B cell (primary cell): ENCODE measurements around the gene LSG1. TPM values are rescaled to one million over a fixed set of nuclear protein-coding genes. Genes with fewer than 3 reads are reported as not detected.

ENCODE experiments used
- ATAC-seq: fragments of 200-7000 bp; cut with Tn5 transposase; one replicate; pipeline ENCODE4 v1.10.0; 2021; ENCODE audit warnings: low read depth, mild to moderate bottlenecking, moderate number of reproducible peaks, moderate library complexity
- CTCF ChIA-PET: fragments of 350-600 bp; sonication (Branson Sonifier 250); formaldehyde crosslinking; loops from one replicate; lab custom pipeline; 2021; ENCODE audit warnings: antibody characterized with exemption, inconsistent platforms; lab: Charles Lee
- POLR2A ChIA-PET: fragments of 350-600 bp; sonication (Branson Sonifier 250); formaldehyde crosslinking; loops from one replicate; lab custom pipeline; 2021; ENCODE audit warnings: antibody characterized with exemption; lab: Charles Lee
- DNase-seq: peaks from one replicate; pipeline ENCODE4 v3.0.0; 2013
- H2AFZ ChIP-seq: 2 replicates; pipeline ENCODE4 v1.6.1; 2012; ENCODE audit warnings: mild to moderate bottlenecking, low read depth, low read length; ENCODE audit not compliant: insufficient read depth, poor library complexity, severe bottlenecking
- H3K27ac ChIP-seq, 2 donors: 1 replicate in 1 of 2; 2 replicates in 1 of 2; pipeline ENCODE4 v1.5.1; 2012 to 2013; ENCODE audit warnings: low read length in 2 of 2, mild to moderate bottlenecking in 2 of 2, moderate library complexity in 1 of 2
- H3K27me3 ChIP-seq, 4 experiments: fragments of 200-600 bp in 1 of 4; sonication (generic) in 1 of 4; replicated peaks in 1 of 4; 1 replicate in 2 of 4; 2 replicates in 2 of 4; pipeline versions ENCODE4 v1.6.1 to v1.7.0; 2013 to 2016; ENCODE audit warnings: low read length in 3 of 4, mild to moderate bottlenecking in 2 of 4, mixed read lengths in 1 of 4, moderate library complexity in 1 of 4; ENCODE audit not compliant: insufficient read depth in 4 of 4, control insufficient read depth in 3 of 4; ENCODE audit errors: control extremely low read depth in 1 of 4
- H3K36me3 ChIP-seq, 2 experiments: replicated peaks in 1 of 2; 1 replicate in 1 of 2; 2 replicates in 1 of 2; pipeline versions ENCODE4 v1.6.1 to v1.7.1; 2013; ENCODE audit warnings: low read length in 1 of 2; ENCODE audit not compliant: insufficient read depth in 2 of 2, control insufficient read depth in 1 of 2; ENCODE audit errors: control extremely low read depth in 1 of 2, extremely low read depth in 1 of 2
- H3K4me1 ChIP-seq, 2 donors: fragments of 200-600 bp in 1 of 2; sonication (generic) in 1 of 2; 1 replicate in 1 of 2; 2 replicates in 1 of 2; pipeline versions ENCODE4 v1.5.1 to v1.6.1; 2013 to 2017; ENCODE audit warnings: low read length in 2 of 2; ENCODE audit not compliant: control insufficient read depth in 2 of 2, insufficient read depth in 2 of 2
- H3K4me2 ChIP-seq: replicated peaks from 2 replicates; pipeline ENCODE3; 2012; ENCODE audit warnings: mild to moderate bottlenecking, low read depth, low read length; ENCODE audit not compliant: poor library complexity, severe bottlenecking
- H3K4me3 ChIP-seq, 5 experiments: fragments of 200-600 bp in 1 of 5; sonication (generic) in 1 of 5; 1 replicate in 3 of 5; 2 replicates in 2 of 5; pipeline versions ENCODE4 v1.5.1 to v1.7.0; 2011 to 2016; ENCODE audit warnings: low read length in 4 of 5, mild to moderate bottlenecking in 4 of 5, low read depth in 2 of 5, control low read depth in 1 of 5, moderate library complexity in 1 of 5; ENCODE audit not compliant: insufficient read depth in 1 of 5; ENCODE audit errors: control extremely low read depth in 1 of 5, extremely low read depth in 1 of 5
- H3K79me2 ChIP-seq: fragments of 200-600 bp; sonication (generic); one replicate; pipeline ENCODE4 v1.6.0; 2016; ENCODE audit warnings: low read length; ENCODE audit not compliant: control insufficient read depth, insufficient read depth
- H3K9ac ChIP-seq: fragments of 200-600 bp; sonication (generic); 2 replicates; pipeline ENCODE4 v1.6.1; 2017; ENCODE audit warnings: mild to moderate bottlenecking, low read length, moderate library complexity
- H3K9me3 ChIP-seq, 3 donors: one replicate each; pipeline versions ENCODE4 v1.6.1 to v1.7.1; 2013; ENCODE audit warnings: low read length in 2 of 3; ENCODE audit not compliant: control insufficient read depth in 2 of 3, insufficient read depth in 1 of 3; ENCODE audit errors: control extremely low read depth in 1 of 3
- H4K20me1 ChIP-seq: 2 replicates; pipeline ENCODE4 v1.6.0; 2012; ENCODE audit warnings: mild to moderate bottlenecking, low read length; ENCODE audit not compliant: insufficient read depth, control insufficient read depth, poor library complexity, severe bottlenecking
- H3K27ac Mint-ChIP-seq: one replicate; pipeline ENCODE4 v1.8.0; 2021; ENCODE audit warnings: mixed read lengths
- H3K27me3 Mint-ChIP-seq: one replicate; pipeline ENCODE4 v1.8.0; 2021; ENCODE audit warnings: mixed read lengths
- H3K4me1 Mint-ChIP-seq: one replicate; pipeline ENCODE4 v1.8.0; 2021; ENCODE audit warnings: mixed read lengths
- H3K4me3 Mint-ChIP-seq: one replicate; pipeline ENCODE4 v1.8.0; 2021; ENCODE audit warnings: mixed read lengths
- H3K9me3 Mint-ChIP-seq: one replicate; pipeline ENCODE4 v1.8.0; 2022; ENCODE audit warnings: mixed read lengths; ENCODE audit not compliant: insufficient read depth
- EZH2 ChIP-seq: IDR thresholded peaks from 2 replicates; pipeline ENCODE4 v1.6.1; 2012; ENCODE audit warnings: borderline replicate concordance, low read depth, mild to moderate bottlenecking, moderate library complexity, low read length; ENCODE audit not compliant: insufficient read depth, poor library complexity, severe bottlenecking
- WGBS: methylation state at CpG from one replicate; pipeline ENCODE4 v1.1.5; 2013; ENCODE audit warnings: missing lambda C conversion rate; ENCODE audit not compliant: insufficient coverage; 5-methylcytosine and 5-hydroxymethylcytosine counted together
- intact Hi-C: fragments of 100-400 bp; cut with micrococcal nuclease; formaldehyde crosslinking; loops from one replicate; pipeline ENCODE4 v1.10.0; 2022
- polyA plus RNA-seq: library from polyadenylated mRNA; depleted of rRNA; stranded (reverse); fragments of >200 nt; gene quantifications from 2 replicates; pipeline ENCODE4 v1.2.3, GENCODE V29; 2012
- total RNA-seq, 2 donors: library from RNA; stranded (reverse); fragments of 120-200 nt in 1 of 2; gene quantifications; 1 replicate in 1 of 2; 2 replicates in 1 of 2; pipeline versions ENCODE4 v1.2.3 to v1.2.4, GENCODE V29; 2013 to 2022
- TF ChIP-seq, protein P1 (sequence below): fragments of 200-600 bp; IDR thresholded peaks from one replicate; pipeline ENCODE4 v1.8.0; 2022; ENCODE audit warnings: antibody characterized with exemption, mild to moderate bottlenecking

Gene LSG1
- total and polyA plus RNA-seq, 2 donors (not counting 1 experiment from before 2014, with no cell fraction given), result 29.4 to 54.6 TPM

DNA sequence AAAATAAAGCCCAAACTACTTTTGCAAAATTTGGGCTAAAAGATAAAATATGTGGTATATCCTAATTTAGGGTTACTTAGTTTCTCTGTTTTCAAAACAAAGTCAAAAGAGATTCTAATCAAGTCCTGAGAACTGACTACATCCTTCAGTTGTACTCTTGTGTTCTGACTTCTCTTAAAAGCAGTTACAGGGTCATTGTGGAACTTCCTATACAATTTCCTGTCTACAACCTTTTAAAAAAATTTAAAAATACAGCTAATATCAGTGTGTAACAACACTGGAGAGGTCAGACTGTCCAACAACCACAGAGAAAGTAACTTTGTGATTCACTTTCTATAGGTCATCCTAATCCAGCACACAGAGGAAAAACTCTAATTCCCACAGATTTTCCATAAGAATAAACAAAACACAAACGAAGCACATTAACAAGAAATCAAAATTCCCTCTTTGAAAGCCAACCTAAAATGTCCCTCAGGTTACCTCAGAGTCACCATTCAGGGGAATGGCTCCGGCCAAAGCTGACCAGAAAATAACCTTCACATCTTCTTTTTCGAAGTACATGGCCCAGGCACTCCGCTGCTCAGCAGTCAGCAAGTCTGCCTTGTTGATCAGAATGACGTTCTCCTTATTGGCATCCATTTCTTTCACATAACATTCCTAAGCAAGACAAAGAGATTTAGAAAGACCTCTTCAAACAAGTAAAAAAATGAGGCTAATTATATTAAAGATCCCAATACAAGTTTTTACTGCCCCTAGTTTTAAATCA lies 13.3 kb downstream of the LSG1 start:
- Mint-ChIP-seq H3K4me3 (no peak overlapping the region), H3K9me3 (no peaks in the 10 kb centered on the region), H3K27ac (no peak overlapping the region), H3K4me1 (no peaks in the 10 kb centered on the region), H3K27me3 (no peaks in the 10 kb centered on the region)
- WGBS, result 84% methylated on average over 4 of the region's 5 CpGs
- TF ChIP-seq EZH2, result no peak
- TF ChIP-seq, protein P1, sequence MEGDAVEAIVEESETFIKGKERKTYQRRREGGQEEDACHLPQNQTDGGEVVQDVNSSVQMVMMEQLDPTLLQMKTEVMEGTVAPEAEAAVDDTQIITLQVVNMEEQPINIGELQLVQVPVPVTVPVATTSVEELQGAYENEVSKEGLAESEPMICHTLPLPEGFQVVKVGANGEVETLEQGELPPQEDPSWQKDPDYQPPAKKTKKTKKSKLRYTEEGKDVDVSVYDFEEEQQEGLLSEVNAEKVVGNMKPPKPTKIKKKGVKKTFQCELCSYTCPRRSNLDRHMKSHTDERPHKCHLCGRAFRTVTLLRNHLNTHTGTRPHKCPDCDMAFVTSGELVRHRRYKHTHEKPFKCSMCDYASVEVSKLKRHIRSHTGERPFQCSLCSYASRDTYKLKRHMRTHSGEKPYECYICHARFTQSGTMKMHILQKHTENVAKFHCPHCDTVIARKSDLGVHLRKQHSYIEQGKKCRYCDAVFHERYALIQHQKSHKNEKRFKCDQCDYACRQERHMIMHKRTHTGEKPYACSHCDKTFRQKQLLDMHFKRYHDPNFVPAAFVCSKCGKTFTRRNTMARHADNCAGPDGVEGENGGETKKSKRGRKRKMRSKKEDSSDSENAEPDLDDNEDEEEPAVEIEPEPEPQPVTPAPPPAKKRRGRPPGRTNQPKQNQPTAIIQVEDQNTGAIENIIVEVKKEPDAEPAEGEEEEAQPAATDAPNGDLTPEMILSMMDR, result no peak
- Histone ChIP-seq H3K4me3 (no peak overlapping the region), H4K20me1 (peaks cover 11% of the 10 kb centered on the region), H3K27ac (no peak overlapping the region), H3K4me2 (no peak overlapping the region), H3K4me1 (no peaks in the 10 kb centered on the region), H3K27me3 (no peaks in the 10 kb centered on the region), H2AFZ (no peak overlapping the region), H3K36me3 (peaks cover 12 to 71% of the 10 kb centered on the region in 2 experiments), H3K9ac (no peak overlapping the region), H3K9me3 (no peaks in the 10 kb centered on the region), H3K79me2 (peaks cover 15% of the 10 kb centered on the region)
- POLR2A ChIA-PET, result no interaction called here
- intact Hi-C loops, result no loop called here
- ATAC-seq, result no peak
- CTCF ChIA-PET, result interaction anchor here (2.4 kb wide), 1 partner anchor 12 kb away, joined by 13 read pairs; the partner anchor contains the start of gene LSG1
- DNase-seq, result no peak

DNA sequence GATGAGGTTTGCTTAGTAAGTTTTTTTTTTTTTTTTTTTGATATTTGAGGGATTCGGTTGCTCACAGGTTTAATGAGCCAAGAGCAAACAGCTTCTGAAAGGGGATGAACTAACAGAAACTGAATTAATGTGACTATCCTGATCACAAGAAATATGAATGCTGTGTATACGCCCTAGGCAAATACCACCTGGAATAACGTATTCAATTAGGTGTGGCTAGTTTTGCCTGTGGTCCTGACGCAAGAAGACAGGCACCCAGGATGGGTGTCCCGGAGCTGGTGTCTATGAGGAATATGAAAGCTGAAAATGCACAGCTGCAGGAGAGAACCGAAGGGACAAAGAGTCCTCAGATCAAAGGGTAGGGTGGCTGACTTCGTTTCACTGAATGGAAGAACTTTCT lies 14.6 kb downstream of the LSG1 start:
- TF ChIP-seq, protein P1, result no peak
- no peak for TF ChIP-seq EZH2
- Histone ChIP-seq H3K4me3 (no peak overlapping the region), H3K4me1 (no peaks in the 10 kb centered on the region), H3K27ac (no peak overlapping the region), H3K4me2 (no peak overlapping the region), H4K20me1 (peaks cover 8% of the 10 kb centered on the region), H3K9ac (no peak overlapping the region), H3K9me3 (no peaks in the 10 kb centered on the region), H3K36me3 (peaks cover 12 to 74% of the 10 kb centered on the region in 2 experiments), H3K79me2 (peaks cover 13% of the 10 kb centered on the region), H3K27me3 (no peaks in the 10 kb centered on the region), H2AFZ (no peak overlapping the region)
- H3K4me3 Mint-ChIP-seq, result no peak overlapping the region
- H3K9me3 Mint-ChIP-seq, result no peaks in the 10 kb centered on the region
- no peaks in the 10 kb centered on the region for H3K4me1 Mint-ChIP-seq
- ChIA-PET CTCF (interaction anchor here (1.0 kb wide), 1 partner anchor 9 kb away, joined by 3 read pairs; no protein-coding TSS in a partner anchor), POLR2A (no interaction called here)
- ATAC-seq (no peak), DNase-seq (no peak)
- WGBS, result 81% methylated on average over 6 of the region's 7 CpGs
- intact Hi-C loops, result no loop called here
- H3K27me3 Mint-ChIP-seq, result no peaks in the 10 kb centered on the region
- no peak overlapping the region for H3K27ac Mint-ChIP-seq
